Measurements from ENCODE around the gene SYT17.

DNA sequence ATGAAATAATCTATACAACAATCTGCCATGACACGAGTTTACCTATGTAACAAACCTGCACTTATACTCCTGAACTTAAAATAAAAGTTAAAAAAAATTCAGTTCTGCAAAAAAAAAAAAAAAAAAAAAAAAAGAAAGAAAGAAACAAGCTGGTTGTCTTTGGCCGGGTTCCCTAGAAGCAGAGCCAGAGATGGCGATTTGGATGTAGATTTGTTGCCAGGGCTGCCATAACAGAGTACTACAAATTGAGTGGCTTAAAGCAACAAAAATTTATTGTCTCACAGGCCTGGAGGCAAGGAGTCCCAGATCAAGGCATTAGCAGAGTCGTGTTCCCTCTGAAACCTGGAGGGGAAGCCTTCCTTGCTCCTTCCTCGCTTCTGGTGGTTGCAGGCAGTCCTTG is 20.4 kb downstream of the SYT17 start:
- TF ChIP-seq, protein P1, sequence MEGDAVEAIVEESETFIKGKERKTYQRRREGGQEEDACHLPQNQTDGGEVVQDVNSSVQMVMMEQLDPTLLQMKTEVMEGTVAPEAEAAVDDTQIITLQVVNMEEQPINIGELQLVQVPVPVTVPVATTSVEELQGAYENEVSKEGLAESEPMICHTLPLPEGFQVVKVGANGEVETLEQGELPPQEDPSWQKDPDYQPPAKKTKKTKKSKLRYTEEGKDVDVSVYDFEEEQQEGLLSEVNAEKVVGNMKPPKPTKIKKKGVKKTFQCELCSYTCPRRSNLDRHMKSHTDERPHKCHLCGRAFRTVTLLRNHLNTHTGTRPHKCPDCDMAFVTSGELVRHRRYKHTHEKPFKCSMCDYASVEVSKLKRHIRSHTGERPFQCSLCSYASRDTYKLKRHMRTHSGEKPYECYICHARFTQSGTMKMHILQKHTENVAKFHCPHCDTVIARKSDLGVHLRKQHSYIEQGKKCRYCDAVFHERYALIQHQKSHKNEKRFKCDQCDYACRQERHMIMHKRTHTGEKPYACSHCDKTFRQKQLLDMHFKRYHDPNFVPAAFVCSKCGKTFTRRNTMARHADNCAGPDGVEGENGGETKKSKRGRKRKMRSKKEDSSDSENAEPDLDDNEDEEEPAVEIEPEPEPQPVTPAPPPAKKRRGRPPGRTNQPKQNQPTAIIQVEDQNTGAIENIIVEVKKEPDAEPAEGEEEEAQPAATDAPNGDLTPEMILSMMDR (IDR thresholded peaks at IDR 0.05; ENCODE audit: low read length), result no peak
- TF ChIP-seq EZH2 (IDR thresholded peaks at IDR 0.05; ENCODE audit: borderline replicate concordance, low read length), result no peak

Measured in OCI-LY1 (cell line).